Body of pancreas (tissue), 4 donors: ENCODE data around the gene ZSCAN5A.

Source experiments
- POLR2A ChIP-seq, 3 donors: fragments of 450-650 bp; IDR thresholded peaks; one replicate each; pipeline ENCODE4 v1.6.1; 2016; ENCODE audit warnings: antibody characterized with exemption in 3 of 3, mild to moderate bottlenecking in 2 of 3
- TF ChIP-seq, protein P1 (sequence below), 7 experiments: fragments of 450-650 bp in 4 of 7; fragments of 200-600 bp in 3 of 7; sonication (generic) in 3 of 7; IDR thresholded peaks; one replicate each; pipeline ENCODE4 v1.5.1; 2016 to 2019; ENCODE audit warnings: antibody characterized with exemption in 7 of 7

- TF ChIP-seq, protein P1, sequence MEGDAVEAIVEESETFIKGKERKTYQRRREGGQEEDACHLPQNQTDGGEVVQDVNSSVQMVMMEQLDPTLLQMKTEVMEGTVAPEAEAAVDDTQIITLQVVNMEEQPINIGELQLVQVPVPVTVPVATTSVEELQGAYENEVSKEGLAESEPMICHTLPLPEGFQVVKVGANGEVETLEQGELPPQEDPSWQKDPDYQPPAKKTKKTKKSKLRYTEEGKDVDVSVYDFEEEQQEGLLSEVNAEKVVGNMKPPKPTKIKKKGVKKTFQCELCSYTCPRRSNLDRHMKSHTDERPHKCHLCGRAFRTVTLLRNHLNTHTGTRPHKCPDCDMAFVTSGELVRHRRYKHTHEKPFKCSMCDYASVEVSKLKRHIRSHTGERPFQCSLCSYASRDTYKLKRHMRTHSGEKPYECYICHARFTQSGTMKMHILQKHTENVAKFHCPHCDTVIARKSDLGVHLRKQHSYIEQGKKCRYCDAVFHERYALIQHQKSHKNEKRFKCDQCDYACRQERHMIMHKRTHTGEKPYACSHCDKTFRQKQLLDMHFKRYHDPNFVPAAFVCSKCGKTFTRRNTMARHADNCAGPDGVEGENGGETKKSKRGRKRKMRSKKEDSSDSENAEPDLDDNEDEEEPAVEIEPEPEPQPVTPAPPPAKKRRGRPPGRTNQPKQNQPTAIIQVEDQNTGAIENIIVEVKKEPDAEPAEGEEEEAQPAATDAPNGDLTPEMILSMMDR (IDR thresholded peaks at IDR 0.05) = no peak
- no peak for TF ChIP-seq POLR2A (IDR thresholded peaks at IDR 0.05)
Observed at GRCh38 chr19:56312787-56313657, 1.6 kb downstream of the ZSCAN5A start.
